Measurements from ENCODE around the gene NEGR1. TPM values are rescaled to one million over a fixed set of nuclear protein-coding genes. Genes with fewer than 3 reads are reported as not detected.
A peak's percentile ranks its signal among the peaks of the same experiment; 100 is the strongest.

The NEGR1 gene
- total RNA-seq, 1 donor from 2014 or later = 0.58 TPM

DNA sequence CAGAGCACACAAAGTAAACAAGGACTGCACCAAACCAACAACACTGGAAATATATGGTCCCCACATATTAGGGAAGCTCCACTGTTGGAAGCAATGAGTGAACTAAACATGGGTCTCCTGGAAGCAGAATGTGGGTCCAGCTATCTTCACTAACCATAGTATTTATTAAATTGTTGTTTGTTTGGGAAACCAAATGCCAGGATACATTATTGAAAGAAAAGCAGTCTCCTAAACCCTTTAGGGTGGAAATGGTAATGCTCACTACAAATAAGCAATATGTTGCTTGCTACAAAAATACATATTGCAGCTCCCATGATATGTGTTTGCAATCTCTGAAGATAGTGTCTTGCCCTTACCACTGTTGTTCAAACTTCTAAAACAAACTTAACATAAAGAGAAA is 2.2 kb downstream of the NEGR1 start:
- no peaks in the 10 kb centered on the region for H3K9me3 Mint-ChIP-seq
- DNase-seq (ENCODE audit: low read depth, low spot score) = no peak
- H3K4me3 Mint-ChIP-seq = peak overlapping the region; percentile 23
- TF ChIP-seq, protein P1, sequence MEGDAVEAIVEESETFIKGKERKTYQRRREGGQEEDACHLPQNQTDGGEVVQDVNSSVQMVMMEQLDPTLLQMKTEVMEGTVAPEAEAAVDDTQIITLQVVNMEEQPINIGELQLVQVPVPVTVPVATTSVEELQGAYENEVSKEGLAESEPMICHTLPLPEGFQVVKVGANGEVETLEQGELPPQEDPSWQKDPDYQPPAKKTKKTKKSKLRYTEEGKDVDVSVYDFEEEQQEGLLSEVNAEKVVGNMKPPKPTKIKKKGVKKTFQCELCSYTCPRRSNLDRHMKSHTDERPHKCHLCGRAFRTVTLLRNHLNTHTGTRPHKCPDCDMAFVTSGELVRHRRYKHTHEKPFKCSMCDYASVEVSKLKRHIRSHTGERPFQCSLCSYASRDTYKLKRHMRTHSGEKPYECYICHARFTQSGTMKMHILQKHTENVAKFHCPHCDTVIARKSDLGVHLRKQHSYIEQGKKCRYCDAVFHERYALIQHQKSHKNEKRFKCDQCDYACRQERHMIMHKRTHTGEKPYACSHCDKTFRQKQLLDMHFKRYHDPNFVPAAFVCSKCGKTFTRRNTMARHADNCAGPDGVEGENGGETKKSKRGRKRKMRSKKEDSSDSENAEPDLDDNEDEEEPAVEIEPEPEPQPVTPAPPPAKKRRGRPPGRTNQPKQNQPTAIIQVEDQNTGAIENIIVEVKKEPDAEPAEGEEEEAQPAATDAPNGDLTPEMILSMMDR (conservative IDR thresholded peaks at IDR 0.05) = no peak
- H3K4me1 Mint-ChIP-seq = peaks cover 12% of the 10 kb centered on the region
- H3K36me3 Mint-ChIP-seq (ENCODE audit: low read depth) = no peaks in the 10 kb centered on the region
- no peak overlapping the region for H3K27ac Mint-ChIP-seq (ENCODE audit: unreplicated experiment)
- peaks cover 54% of the 10 kb centered on the region for H3K27me3 Mint-ChIP-seq (ENCODE audit: low read depth)

DNA sequence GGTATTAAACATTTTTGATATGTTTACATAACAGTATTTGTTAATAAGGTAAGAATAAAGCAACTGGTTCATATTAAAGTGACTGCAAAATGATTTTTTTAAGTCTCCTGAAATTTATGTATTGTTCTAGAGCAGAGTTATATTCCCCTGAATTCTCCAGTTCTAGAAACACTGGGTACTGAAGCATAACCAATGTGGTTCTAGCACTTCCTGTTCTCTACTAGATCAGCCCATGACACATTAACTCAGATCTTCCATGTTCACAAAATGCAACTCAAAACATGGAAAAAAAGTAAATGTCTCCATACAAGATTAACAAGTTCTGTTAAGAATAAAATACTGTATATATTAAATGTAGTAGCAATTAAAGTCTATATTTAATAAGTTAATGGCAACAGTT is 3.9 kb downstream of the NEGR1 start:
- H3K4me1 Mint-ChIP-seq = peaks cover 12% of the 10 kb centered on the region
- DNase-seq (ENCODE audit: low read depth, low spot score) = no peak
- TF ChIP-seq, protein P1 (conservative IDR thresholded peaks at IDR 0.05) = no peak
- H3K4me3 Mint-ChIP-seq = peak overlapping the region; percentile 36
- peaks cover 60% of the 10 kb centered on the region for H3K27me3 Mint-ChIP-seq (ENCODE audit: low read depth)
- H3K27ac Mint-ChIP-seq (ENCODE audit: unreplicated experiment) = no peak overlapping the region
- H3K9me3 Mint-ChIP-seq = no peaks in the 10 kb centered on the region
- H3K36me3 Mint-ChIP-seq (ENCODE audit: low read depth) = no peaks in the 10 kb centered on the region

DNA sequence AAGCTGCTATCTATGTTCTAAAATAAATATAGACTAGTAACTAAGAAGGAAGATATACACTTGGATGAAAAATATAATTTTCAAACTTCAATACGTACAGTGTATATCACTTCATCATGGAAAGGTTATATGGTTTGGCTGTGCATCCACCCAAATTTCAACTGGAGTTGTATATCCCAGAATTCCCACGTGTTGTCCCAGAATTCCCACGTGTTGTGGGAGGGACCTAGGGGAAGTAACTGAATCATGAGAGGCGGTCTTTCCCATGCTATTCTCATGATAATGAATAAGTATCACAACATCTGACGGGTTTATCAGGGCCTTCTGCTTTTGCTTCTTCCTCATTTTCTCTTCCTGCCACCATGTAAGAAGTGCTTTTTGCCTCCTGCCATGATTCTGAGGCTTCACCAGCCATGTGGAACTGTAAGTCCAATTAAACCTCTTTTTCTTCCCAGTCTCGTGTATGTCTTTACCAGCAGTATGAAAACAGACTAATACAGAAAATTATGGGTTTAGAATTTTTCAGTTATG is 10.7 kb downstream of the NEGR1 start:
- Mint-ChIP-seq H3K36me3 (ENCODE audit: low read depth) (no peaks in the 10 kb centered on the region), H3K4me3 (no peak overlapping the region), H3K9me3 (no peaks in the 10 kb centered on the region), H3K27me3 (ENCODE audit: low read depth) (peaks cover 44% of the 10 kb centered on the region), H3K27ac (ENCODE audit: unreplicated experiment) (no peak overlapping the region), H3K4me1 (no peaks in the 10 kb centered on the region)
- DNase-seq (ENCODE audit: low read depth, low spot score) = no peak
- TF ChIP-seq, protein P1 (conservative IDR thresholded peaks at IDR 0.05) = no peak

DNA sequence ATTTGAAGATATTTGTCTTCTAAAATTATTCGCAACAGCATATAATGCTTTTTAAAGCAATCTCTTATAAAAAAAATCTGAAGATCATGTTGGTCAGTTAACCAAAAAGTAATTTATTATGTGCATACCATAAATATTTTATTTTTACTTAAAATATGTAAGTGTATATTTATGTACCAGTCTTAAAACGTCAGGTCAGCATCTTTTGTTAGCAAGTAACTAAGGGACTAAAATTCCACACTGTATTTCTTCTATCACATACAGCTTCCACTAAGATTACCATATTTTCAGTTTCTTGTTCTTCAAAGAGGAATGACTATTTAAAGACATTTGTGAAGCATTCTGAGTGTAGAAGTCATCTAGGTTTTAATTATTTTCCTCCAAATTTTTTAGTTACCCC is 19.6 kb downstream of the NEGR1 start:
- H3K36me3 Mint-ChIP-seq (ENCODE audit: low read depth) = no peaks in the 10 kb centered on the region
- no peak for DNase-seq (ENCODE audit: low read depth, low spot score)
- no peak overlapping the region for H3K4me3 Mint-ChIP-seq
- peaks cover 12% of the 10 kb centered on the region for H3K27me3 Mint-ChIP-seq (ENCODE audit: low read depth)
- TF ChIP-seq, protein P1 (conservative IDR thresholded peaks at IDR 0.05) = no peak
- H3K4me1 Mint-ChIP-seq = no peaks in the 10 kb centered on the region
- no peaks in the 10 kb centered on the region for H3K9me3 Mint-ChIP-seq
- no peak overlapping the region for H3K27ac Mint-ChIP-seq (ENCODE audit: unreplicated experiment)

DNA sequence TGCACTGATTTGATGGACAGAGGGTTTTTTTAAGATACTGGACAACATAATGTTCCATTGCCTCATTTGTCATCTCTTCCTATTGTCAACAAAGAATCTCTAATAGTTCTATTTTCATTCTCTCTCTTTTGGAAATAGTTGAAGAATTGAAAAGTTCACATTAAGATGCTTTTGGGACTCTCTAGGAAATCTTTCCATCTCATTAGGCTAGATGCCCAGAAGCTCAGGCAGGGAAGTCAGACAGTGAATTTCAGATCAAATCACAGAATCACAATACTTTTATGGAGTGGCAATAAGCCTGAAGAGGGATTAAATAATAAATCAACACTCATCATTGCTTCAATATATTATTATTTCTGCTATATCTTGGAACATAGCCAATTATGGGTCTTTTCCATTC is 29.2 kb downstream of the NEGR1 start:
- H3K4me3 Mint-ChIP-seq = no peak overlapping the region
- peaks cover 4% of the 10 kb centered on the region for H3K9me3 Mint-ChIP-seq
- no peaks in the 10 kb centered on the region for H3K36me3 Mint-ChIP-seq (ENCODE audit: low read depth)
- peaks cover 12% of the 10 kb centered on the region for H3K27me3 Mint-ChIP-seq (ENCODE audit: low read depth)
- DNase-seq (ENCODE audit: low read depth, low spot score) = no peak
- TF ChIP-seq, protein P1 (conservative IDR thresholded peaks at IDR 0.05) = no peak
- H3K4me1 Mint-ChIP-seq = no peaks in the 10 kb centered on the region
- H3K27ac Mint-ChIP-seq (ENCODE audit: unreplicated experiment) = no peak overlapping the region
